Neural cell (in vitro differentiated cells): Measurements from ENCODE around the gene SLC24A3. TPM values are rescaled to one million over a fixed set of nuclear protein-coding genes. Genes with fewer than 3 reads are reported as not detected.

Experiments used
- H2AFZ ChIP-seq: fragments of 200-600, 300-800 bp; sonication (generic), shearing (Covaris generic); 2 replicates; pipeline ENCODE4 v1.6.0; 2014; ENCODE audit warnings: low read depth, mild to moderate bottlenecking, antibody characterized with exemption, low read length, moderate library complexity
- H3F3A ChIP-seq: fragments of 200-600 bp; shearing (Covaris generic); 2 replicates; pipeline ENCODE4 v1.6.1; 2016; ENCODE audit warnings: mild to moderate bottlenecking, moderate library complexity, mixed read lengths, antibody characterized with exemption, low read length; ENCODE audit not compliant: insufficient read depth, poor library complexity, severe bottlenecking
- H3K27ac ChIP-seq: fragments of 200-600, 300-800 bp; sonication (generic), shearing (Covaris generic); 2 replicates; pipeline ENCODE4 v1.5.1; 2014; ENCODE audit warnings: mild to moderate bottlenecking, low read length, moderate library complexity
- H3K27me3 ChIP-seq: fragments of 300-800, 200-600 bp; sonication (generic), shearing (Covaris generic); 2 replicates; pipeline ENCODE4 v1.6.0; 2014; ENCODE audit warnings: mild to moderate bottlenecking, low read depth, low read length, moderate library complexity; ENCODE audit not compliant: insufficient read depth
- H3K36me3 ChIP-seq: fragments of 300-800, 200-600 bp; sonication (generic), shearing (Covaris generic); 2 replicates; pipeline ENCODE4 v1.5.1; 2014; ENCODE audit warnings: mild to moderate bottlenecking, antibody characterized with exemption, low read length, moderate library complexity; ENCODE audit not compliant: insufficient read depth
- H3K4me2 ChIP-seq: fragments of 300-800, 200-600 bp; sonication (generic), shearing (Covaris generic); 2 replicates; pipeline ENCODE4 v1.6.0; 2014; ENCODE audit warnings: mild to moderate bottlenecking, low read length
- H3K4me3 ChIP-seq: fragments of 300-800, 200-600 bp; sonication (generic), shearing (Covaris generic); 2 replicates; pipeline ENCODE4 v1.5.1; 2014; ENCODE audit warnings: mild to moderate bottlenecking, low read length, moderate library complexity
- H3K79me2 ChIP-seq: fragments of 200-600 bp; shearing (Covaris generic); replicated peaks from 2 replicates; pipeline ENCODE4 v1.6.0; 2014; ENCODE audit warnings: mild to moderate bottlenecking, low read length, moderate library complexity; ENCODE audit not compliant: insufficient read depth
- H3K9ac ChIP-seq: fragments of 300-800, 200-600 bp; sonication (generic), shearing (Covaris generic); 2 replicates; pipeline ENCODE4 v1.6.1; 2016; ENCODE audit warnings: mild to moderate bottlenecking, low read length, mixed read lengths
- H3K9me2 ChIP-seq: fragments of 200-600 bp; shearing (Covaris generic); 2 replicates; pipeline ENCODE4 v1.6.1; 2016; ENCODE audit warnings: mild to moderate bottlenecking, low read length, mixed read lengths; ENCODE audit not compliant: insufficient read depth
- H3K9me3 ChIP-seq: fragments of 200-600, 300-800 bp; sonication (generic), shearing (Covaris generic); 2 replicates; pipeline ENCODE4 v1.6.1; 2016; ENCODE audit warnings: mild to moderate bottlenecking, mixed run types, low read length, moderate library complexity, mixed read lengths
- H4K20me1 ChIP-seq: fragments of 200-600 bp; shearing (Covaris generic); 2 replicates; pipeline ENCODE4 v1.6.1; 2016; ENCODE audit warnings: mild to moderate bottlenecking, mixed run types; ENCODE audit not compliant: insufficient read depth
- CTCF ChIP-seq: fragments of 450-650 bp; IDR thresholded peaks from 2 replicates; pipeline ENCODE4 v1.5.1; 2014; ENCODE audit warnings: antibody characterized with exemption, mild to moderate bottlenecking, moderate library complexity; ENCODE audit not compliant: poor library complexity, severe bottlenecking
- EP300 ChIP-seq: fragments of 450-650 bp; conservative IDR thresholded peaks from 2 replicates; pipeline ENCODE4 v1.6.1; 2014; ENCODE audit warnings: antibody characterized with exemption, mild to moderate bottlenecking, moderate library complexity; ENCODE audit not compliant: poor library complexity, severe bottlenecking
- EZH2 ChIP-seq: fragments of 200-600, 300-800 bp; shearing (Covaris generic), sonication (generic); IDR thresholded peaks from 2 replicates; pipeline ENCODE4 v1.6.1; 2014; ENCODE audit warnings: antibody characterized with exemption, low read length, borderline replicate concordance, mild to moderate bottlenecking; ENCODE audit not compliant: insufficient read depth, poor library complexity, severe bottlenecking
- MXI1 ChIP-seq: fragments of 450-650 bp; conservative IDR thresholded peaks from 2 replicates; pipeline ENCODE4 v1.6.1; 2014; ENCODE audit warnings: antibody characterized with exemption, mild to moderate bottlenecking; ENCODE audit not compliant: poor library complexity, severe bottlenecking
- POLR2AphosphoS5 ChIP-seq: IDR thresholded peaks from 2 replicates; pipeline ENCODE4 v1.6.1; 2012
- RAD21 ChIP-seq: fragments of 450-650 bp; conservative IDR thresholded peaks from 2 replicates; pipeline ENCODE4 v1.6.1; 2014; ENCODE audit warnings: antibody characterized with exemption, mild to moderate bottlenecking, moderate library complexity
- REST ChIP-seq: IDR thresholded peaks from 2 replicates; pipeline ENCODE4 v1.6.1; 2012; ENCODE audit warnings: borderline replicate concordance
- SMC3 ChIP-seq: fragments of 450-650 bp; conservative IDR thresholded peaks from 2 replicates; pipeline ENCODE4 v1.6.1; 2014; ENCODE audit warnings: antibody characterized with exemption, mild to moderate bottlenecking, moderate library complexity; ENCODE audit not compliant: poor library complexity
- TAF1 ChIP-seq: IDR thresholded peaks from 2 replicates; pipeline ENCODE4 v1.6.1; 2012; ENCODE audit warnings: low read depth
- polyA plus RNA-seq: library from polyadenylated mRNA; depleted of rRNA; stranded (reverse); fragments of >200 nt; gene quantifications from 2 replicates; pipeline ENCODE4 v1.2.3, GENCODE V29; 2014

Gene SLC24A3
- polyA plus RNA-seq, 1 donor from 2014 or later = 6.5 TPM

DNA sequence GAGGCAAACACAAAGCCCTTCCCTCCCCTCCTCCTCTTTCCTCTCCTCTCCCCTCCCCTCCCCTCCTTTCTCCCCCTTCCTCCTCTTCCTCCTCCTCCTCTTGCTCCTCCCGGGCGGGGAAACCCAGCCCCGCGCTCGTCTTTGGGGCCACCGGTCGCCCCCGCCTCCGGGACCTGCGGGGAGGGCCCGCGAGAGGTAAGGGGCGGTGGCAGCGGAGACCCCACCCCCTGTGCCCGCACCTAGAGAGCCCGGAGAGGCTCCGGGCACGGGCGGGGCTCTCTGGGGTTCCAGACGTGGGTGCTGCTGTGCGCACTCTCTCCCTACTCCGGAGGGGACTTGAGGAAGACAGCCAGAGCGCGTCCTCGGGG, 545.7 kb downstream of the SLC24A3 start, which contains the start of gene RIN2:
RIN2 (plus strand) TSS at position 126 of the 368 bp plus-strand sequence. CDS start 131,344 bp downstream, outside the sequence.
- Histone ChIP-seq H3K79me2 (peaks cover 26% of the 10 kb centered on the region), H3K9me2 (no peaks in the 10 kb centered on the region), H3K9ac (peak within 1 kb of the TSS; percentile 85), H3K27me3 (no peaks in the 10 kb centered on the region), H4K20me1 (no peaks in the 10 kb centered on the region), H3K4me2 (peak within 1 kb of the TSS; percentile 50), H3K36me3 (no peaks in the 10 kb centered on the region), H2AFZ (peak within 1 kb of the TSS; percentile 80), H3K27ac (peak within 1 kb of the TSS; percentile 77), H3K9me3 (no peaks in the 10 kb centered on the region), H3K4me3 (peak within 1 kb of the TSS; percentile 90), H3F3A (peaks cover 6% of the 10 kb centered on the region)
- TF ChIP-seq EZH2 (no peak), TAF1 (peak; percentile 20)

DNA sequence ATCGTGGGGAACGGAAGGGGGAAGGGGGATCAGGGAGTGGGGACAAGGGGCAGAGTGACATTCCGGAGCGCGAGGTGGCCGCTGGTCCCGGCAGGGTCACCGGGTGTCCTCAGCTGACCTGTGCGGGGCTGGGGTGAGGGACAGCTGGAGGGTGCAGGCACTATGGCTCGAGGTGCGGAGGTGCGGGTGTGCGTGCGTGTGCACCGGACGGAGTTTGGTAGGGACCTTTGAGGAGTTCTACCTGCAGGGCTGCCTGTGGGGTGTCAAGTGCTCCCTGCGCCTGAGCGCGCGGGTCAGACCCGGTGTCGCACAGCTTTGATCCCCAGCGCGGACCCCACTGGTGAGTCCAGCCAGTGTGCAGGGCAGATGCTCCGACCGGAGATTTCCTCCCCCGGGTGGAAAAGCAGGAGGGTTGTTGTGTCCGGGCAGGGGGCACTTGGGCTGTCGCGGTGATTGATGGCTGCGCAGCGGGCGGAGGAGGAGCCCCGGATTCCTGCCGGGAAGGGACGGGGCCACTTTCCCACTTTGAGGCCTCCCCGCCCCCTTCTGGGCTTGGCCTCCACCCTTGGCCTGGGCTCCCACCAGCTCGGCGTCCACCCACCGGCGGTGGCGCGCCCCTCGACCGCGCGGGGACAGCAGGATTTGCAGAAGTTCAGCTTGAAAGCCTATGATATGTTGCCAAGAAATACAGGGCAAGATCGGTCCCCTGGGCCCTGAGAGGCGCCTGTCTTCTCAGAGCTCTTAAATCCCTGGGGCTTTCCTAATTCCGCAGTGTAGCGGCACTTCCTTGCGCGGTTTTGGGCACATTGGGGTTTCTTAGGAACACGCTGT, 546.3 kb downstream of the SLC24A3 start:
- H3K36me3 ChIP-seq = no peaks in the 10 kb centered on the region
- peak overlapping the region; percentile 90 for H3K4me3 ChIP-seq
- peak overlapping the region; percentile 49 for H3K4me2 ChIP-seq
- no peaks in the 10 kb centered on the region for H3K9me2 ChIP-seq
- H3K27ac ChIP-seq = peak overlapping the region; percentile 77
- TF ChIP-seq CTCF (no peak), REST (no peak), TAF1 (peak; percentile 1)
- H3K9ac ChIP-seq = peak overlapping the region; percentile 85
- H3K79me2 ChIP-seq = peaks cover 30% of the 10 kb centered on the region
- H4K20me1 ChIP-seq = no peaks in the 10 kb centered on the region
- H2AFZ ChIP-seq = peak overlapping the region; percentile 80
- no peaks in the 10 kb centered on the region for H3K27me3 ChIP-seq
- no peaks in the 10 kb centered on the region for H3K9me3 ChIP-seq
- H3F3A ChIP-seq = peaks cover 6% of the 10 kb centered on the region

DNA sequence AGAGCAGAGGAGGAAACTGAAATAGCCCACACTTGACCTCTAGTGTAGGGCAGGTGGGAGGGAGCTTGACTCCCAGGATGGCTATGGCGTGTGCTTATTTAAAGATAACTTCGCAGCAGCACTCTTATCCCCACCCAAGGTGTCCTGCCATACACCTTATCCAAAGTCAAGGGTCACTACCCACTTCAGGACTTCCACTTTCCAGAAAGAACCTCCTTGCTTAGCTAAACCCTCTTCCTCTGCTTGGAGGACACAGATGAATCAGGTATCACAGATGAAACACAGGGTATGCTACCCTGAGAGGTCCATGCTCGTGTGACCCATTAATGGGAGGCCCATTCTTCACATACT, 547.9 kb downstream of the SLC24A3 start:
- TF ChIP-seq EZH2 = no peak
- no peak for TF ChIP-seq REST
- no peak for TF ChIP-seq EP300
- TF ChIP-seq SMC3 = no peak
- TF ChIP-seq CTCF = no peak
- no peak for TF ChIP-seq MXI1
- TF ChIP-seq POLR2AphosphoS5 = no peak
- TF ChIP-seq RAD21 = no peak
- no peak for TF ChIP-seq TAF1
- H3K27ac ChIP-seq = no peak overlapping the region
- H3F3A ChIP-seq = peaks cover 6% of the 10 kb centered on the region
- no peaks in the 10 kb centered on the region for H3K27me3 ChIP-seq
- H4K20me1 ChIP-seq = no peaks in the 10 kb centered on the region
- H3K79me2 ChIP-seq = peaks cover 34% of the 10 kb centered on the region
- no peak overlapping the region for H3K9ac ChIP-seq
- no peak overlapping the region for H3K4me2 ChIP-seq
- no peaks in the 10 kb centered on the region for H3K9me2 ChIP-seq
- H2AFZ ChIP-seq = no peak overlapping the region
- H3K4me3 ChIP-seq = peak overlapping the region; percentile 90
- no peaks in the 10 kb centered on the region for H3K9me3 ChIP-seq
- H3K36me3 ChIP-seq = no peaks in the 10 kb centered on the region
